GM12878 (cell line): ENCODE measurements around the gene ANKHD1. TPM values are rescaled to one million over a fixed set of nuclear protein-coding genes. Genes with fewer than 3 reads are reported as not detected.

Experiments used
- ATAC-seq: fragments of 200-7000 bp; cut with Tn5 transposase; 3 replicates; pipeline ENCODE4 v1.9.1; 2020; ENCODE audit warnings: mild to moderate bottlenecking, moderate library complexity
- BruUV-seq: library from RNA; stranded (reverse); fragments of 400-500 nt; replicated peaks from 2 replicates; lab custom pipeline; 2021; lab: Mats Ljungman, UMichigan
- CTCF ChIA-PET: fragments of 300-600 bp; sonication (Branson Sonifier 250); formaldehyde crosslinking; extraction: SDS; loops from one replicate; lab custom pipeline; 2021; ENCODE audit warnings: inconsistent platforms; lab: Yijun Ruan, JAX
- POLR2A ChIA-PET: fragments of 350-600 bp; formaldehyde crosslinking; extraction: SDS; loops from one replicate; lab custom pipeline; 2021; ENCODE audit warnings: inconsistent platforms; lab: Charles Lee
- RAD21 ChIA-PET: fragments of 300-600 bp; sonication (Branson Sonifier 250); formaldehyde crosslinking; loops from one replicate; lab custom pipeline; 2023; ENCODE audit warnings: antibody characterized with exemption; ENCODE audit not compliant: unreplicated experiment; lab: Charles Lee
- SMC1A ChIA-PET: fragments of 300-600 bp; sonication (Branson Sonifier 250); formaldehyde crosslinking; loops from one replicate; lab custom pipeline; 2023; ENCODE audit not compliant: unreplicated experiment, uncharacterized antibody; lab: Charles Lee
- DNase-seq: peaks from one replicate; pipeline ENCODE4 v3.0.0-alpha.2; 2011; ENCODE audit warnings: low read depth, low spot score
- FAIRE-seq: peaks from 3 replicates; lab custom pipeline; 2011; peaks lifted over from hg19 to GRCh38; lab: Jason Lieb, UNC
- H2AFZ ChIP-seq: 2 replicates; pipeline ENCODE4 v1.6.0; 2011; ENCODE audit warnings: low read depth, low read length, control low read depth; ENCODE audit not compliant: control insufficient read depth
- H3K27ac ChIP-seq: 2 replicates; pipeline ENCODE4 v1.5.1; 2011; ENCODE audit warnings: control low read depth; ENCODE audit not compliant: control insufficient read depth, insufficient read depth
- H3K27me3 ChIP-seq, 2 experiments: replicated peaks in 1 of 2; 2 replicates each; pipeline versions ENCODE4 v1.6.0 to v1.6.1; 2011; ENCODE audit warnings: low read length in 1 of 2; ENCODE audit not compliant: control insufficient read depth in 2 of 2, insufficient read depth in 2 of 2
- H3K36me3 ChIP-seq, 2 experiments: 2 replicates each; pipeline ENCODE4 v1.5.1; 2011; ENCODE audit warnings: low read length in 1 of 2; ENCODE audit not compliant: control insufficient read depth in 2 of 2, insufficient read depth in 2 of 2
- H3K4me1 ChIP-seq: 2 replicates; pipeline ENCODE4 v1.6.1; 2011; ENCODE audit warnings: mild to moderate bottlenecking, low read length, moderate library complexity, mixed read lengths; ENCODE audit not compliant: control insufficient read depth, insufficient read depth
- H3K4me2 ChIP-seq: 2 replicates; pipeline ENCODE4 v1.6.0; 2011; ENCODE audit warnings: control low read depth; ENCODE audit not compliant: control insufficient read depth, insufficient read depth
- H3K4me3 ChIP-seq: fragments of 200-600 bp; sonication (generic); 2 replicates; pipeline ENCODE4 v1.5.1; 2016
- H3K79me2 ChIP-seq: 2 replicates; pipeline ENCODE4 v1.6.0; 2011; ENCODE audit warnings: low read length; ENCODE audit not compliant: control insufficient read depth, insufficient read depth
- H3K9ac ChIP-seq: 2 replicates; pipeline ENCODE4 v1.8.0; 2011; ENCODE audit warnings: low read length, control low read depth, mixed read lengths; ENCODE audit not compliant: control insufficient read depth, insufficient read depth
- H3K9me3 ChIP-seq: replicated peaks from 3 replicates; pipeline ENCODE4 v1.5.1; 2011; ENCODE audit warnings: mild to moderate bottlenecking, low read length; ENCODE audit not compliant: control insufficient read depth, insufficient read depth
- H4K20me1 ChIP-seq: 2 replicates; pipeline ENCODE4 v1.6.0; 2011; ENCODE audit not compliant: control insufficient read depth, insufficient read depth
- CEBPB ChIP-seq, 2 experiments: fragments of 150-350 bp in 1 of 2; IDR thresholded peaks; 2 replicates each; pipeline ENCODE4 v1.6.1; 2012 to 2014; ENCODE audit warnings: low read depth in 2 of 2, low read length in 2 of 2, borderline replicate concordance in 1 of 2, inconsistent platforms in 1 of 2
- CEBPZ ChIP-seq: fragments of 150-350 bp; IDR thresholded peaks from 2 replicates; pipeline ENCODE4 v1.6.1; 2016; ENCODE audit warnings: low read depth, low read length
- CHD2 ChIP-seq: IDR thresholded peaks from 2 replicates; pipeline ENCODE4 v1.6.1; 2011; ENCODE audit warnings: low read depth, low read length, improper control_type of control experiment, borderline replicate concordance
- CTCF ChIP-seq, 3 experiments: IDR thresholded peaks in 2 of 3; conservative IDR thresholded peaks in 1 of 3; 2 replicates each; pipeline ENCODE4 v1.5.1; 2011; ENCODE audit warnings: low read depth in 3 of 3, low read length in 3 of 3, mild to moderate bottlenecking in 3 of 3, control low read depth in 2 of 3, moderate library complexity in 2 of 3, inconsistent platforms in 1 of 3, mixed read lengths in 1 of 3; ENCODE audit not compliant: control insufficient read depth in 2 of 3, insufficient read depth in 1 of 3; ENCODE audit errors: extremely low read depth in 1 of 3
- HDAC2 ChIP-seq: fragments of 200-600 bp; sonication (generic); IDR thresholded peaks from 2 replicates; pipeline ENCODE4 v1.6.1; 2017
- MAX ChIP-seq: IDR thresholded peaks from 2 replicates; pipeline ENCODE4 v1.6.1; 2012; ENCODE audit warnings: low read depth, low read length, improper control_type of control experiment
- POU2F2 ChIP-seq: IDR thresholded peaks from 3 replicates; pipeline ENCODE4 v1.6.1; 2011; ENCODE audit warnings: low read depth, mild to moderate bottlenecking, low read length, borderline replicate concordance
- SP1 ChIP-seq: IDR thresholded peaks from one replicate; pipeline ENCODE4 v1.6.1; 2011; ENCODE audit warnings: low read depth, low read length
- YY1 ChIP-seq: IDR thresholded peaks from 2 replicates; pipeline ENCODE4 v1.6.1; 2011; ENCODE audit warnings: low read depth, mild to moderate bottlenecking, low read length
- ZNF384 ChIP-seq: IDR thresholded peaks from 2 replicates; pipeline ENCODE4 v1.6.1; 2012; ENCODE audit warnings: low read depth, mild to moderate bottlenecking, low read length, improper control_type of control experiment, borderline replicate concordance
- WGBS: methylation state at CpG from one replicate; pipeline ENCODE4 v1.1.6; 2016; ENCODE audit warnings: low lambda C conversion rate; ENCODE audit not compliant: insufficient replicate concordance, insufficient coverage; ENCODE audit errors: missing lambda C conversion rate; 5-methylcytosine and 5-hydroxymethylcytosine counted together
- in situ Hi-C: fragments of 300-500 bp; cut with MboI; formaldehyde crosslinking; loops from 9 replicates; pipeline ENCODE4 v1.14.3; 2018; ENCODE audit warnings: mixed read lengths
- intact Hi-C: fragments of 100-400 bp; cut with micrococcal nuclease; formaldehyde crosslinking; loops from one replicate; pipeline ENCODE4 v1.14.2; 2022; ENCODE audit not compliant: unreplicated experiment
- polyA plus RNA-seq, 11 experiments: library from polyadenylated mRNA; depleted of rRNA in 4 of 11; unstranded in 6 of 11; stranded (reverse) in 5 of 11; fragments of >200 nt; fragmentation: Nextera tagmentation in 4 of 11; fragmentation: Illumina TruSeq in 1 of 11; extraction: Ambion mirVana in 4 of 11; extraction: Trizol in 1 of 11; gene quantifications; 1 replicate in 1 of 11; 2 replicates in 10 of 11; pipeline versions ENCODE4 v1.2.1 to v1.2.3, GENCODE V29; 2011 to 2016; ENCODE audit warnings: inconsistent platforms in 2 of 11, missing spikeins in 2 of 11, low read depth in 1 of 11
- total RNA-seq, 4 experiments: library from RNA; depleted of rRNA in 3 of 4; stranded (reverse); fragments of >200 nt in 3 of 4; fragmentation: Illumina TruSeq in 1 of 4; extraction: Trizol in 1 of 4; gene quantifications; 2 replicates each; pipeline versions ENCODE4 v1.2.1 to v1.2.3, GENCODE V29; 2013 to 2021

The ANKHD1 gene
- total and polyA plus RNA-seq, 10 of the 15 experiments (the other 5 are each of a cell fraction or from before 2014, with no cell fraction given) = 31.6 to 96.8 (median 74.3) TPM

GRCh38 chr5:140423609-140424008, 22.0 kb downstream of the ANKHD1 start:
- TF ChIP-seq CTCF (IDR thresholded peaks at IDR 0.05 in 2 of 3, conservative IDR thresholded peaks at IDR 0.05 in 1 of 3; ENCODE audit: control insufficient read depth in 2 of 3, extremely low read depth in 1 of 3, insufficient read depth in 1 of 3, low read depth in 3 of 3, low read length in 3 of 3) = no peak
- Histone ChIP-seq H3K4me3 (no peak overlapping the region), H3K27me3 (no peaks in the 10 kb centered on the region), H3K4me1 (no peaks in the 10 kb centered on the region), H3K79me2 (peaks cover 67% of the 10 kb centered on the region), H3K9ac (no peak overlapping the region), H3K36me3 (peaks cover 0 to 12% of the 10 kb centered on the region in 2 experiments; a peak in 2 of 4 replicates), H3K4me2 (no peak overlapping the region), H4K20me1 (no peaks in the 10 kb centered on the region), H3K27ac (no peak overlapping the region), H2AFZ (no peak overlapping the region), H3K9me3 (no peaks in the 10 kb centered on the region)
- no TSS peak for BruUV-seq
- ChIA-PET RAD21 (no interaction called here), SMC1A (interaction anchor here (1.4 kb wide), 1 partner anchor 124 kb away, joined by 3 read pairs; the partner anchor contains the start of gene EIF4EBP3), POLR2A (no interaction called here), CTCF (no interaction called here)
- 98% methylated on average over 2 of the region's 2 CpGs for WGBS
- ATAC-seq (no peak), DNase-seq (no peak), FAIRE-seq (no peak)
- intact Hi-C loops (no loop called here), in situ Hi-C loops (loop anchor here (25.0 kb wide), 1 partner anchor 1189 kb away; the partner anchor contains the start of gene DIAPH1)

- H3K4me3 ChIP-seq = no peak overlapping the region
- SMC1A ChIA-PET = interaction anchor here (1.4 kb wide), 1 partner anchor 123 kb away, joined by 3 read pairs; the partner anchor contains the start of gene EIF4EBP3
- POLR2A ChIA-PET = no interaction called here
- no peak overlapping the region for H2AFZ ChIP-seq
- in situ Hi-C loops = loop anchor here (25.0 kb wide), 1 partner anchor 1188 kb away; the partner anchor contains the start of gene DIAPH1
- peaks cover 0 to 12% of the 10 kb centered on the region in 2 experiments; a peak in 2 of 4 replicates for H3K36me3 ChIP-seq
- FAIRE-seq = no peak
- no TSS peak for BruUV-seq
- CTCF ChIA-PET = interaction anchor here (1.5 kb wide), 1 partner anchor 44 kb away, joined by 3 read pairs; no protein-coding TSS in a partner anchor
- no peaks in the 10 kb centered on the region for H4K20me1 ChIP-seq
- no peaks in the 10 kb centered on the region for H3K9me3 ChIP-seq
- H3K4me2 ChIP-seq = no peak overlapping the region
- RAD21 ChIA-PET = no interaction called here
- no peak for TF ChIP-seq MAX
- no peak for TF ChIP-seq SP1
- TF ChIP-seq CEBPB (IDR thresholded peaks at IDR 0.05; ENCODE audit: borderline replicate concordance in 1 of 2, low read depth in 2 of 2, low read length in 2 of 2) = no peak
- no peak for TF ChIP-seq HDAC2
- TF ChIP-seq ZNF384 = no peak
- TF ChIP-seq CHD2 = no peak
- TF ChIP-seq CEBPZ = no peak
- TF ChIP-seq POU2F2 = no peak
- TF ChIP-seq YY1 = no peak
- peaks cover 63% of the 10 kb centered on the region for H3K79me2 ChIP-seq
- intact Hi-C loops = no loop called here
- no peaks in the 10 kb centered on the region for H3K4me1 ChIP-seq
- WGBS = 65% methylated on average over 3 of the region's 3 CpGs
- no peak for ATAC-seq
- H3K9ac ChIP-seq = no peak overlapping the region
- no peak overlapping the region for H3K27ac ChIP-seq
- DNase-seq = no peak
- no peaks in the 10 kb centered on the region for H3K27me3 ChIP-seq
Measured at GRCh38 chr5:140424135-140424534, 22.5 kb downstream of the ANKHD1 start.
